ENCODE measurements around the gene FMNL2.

The FMNL2 gene

DNA sequence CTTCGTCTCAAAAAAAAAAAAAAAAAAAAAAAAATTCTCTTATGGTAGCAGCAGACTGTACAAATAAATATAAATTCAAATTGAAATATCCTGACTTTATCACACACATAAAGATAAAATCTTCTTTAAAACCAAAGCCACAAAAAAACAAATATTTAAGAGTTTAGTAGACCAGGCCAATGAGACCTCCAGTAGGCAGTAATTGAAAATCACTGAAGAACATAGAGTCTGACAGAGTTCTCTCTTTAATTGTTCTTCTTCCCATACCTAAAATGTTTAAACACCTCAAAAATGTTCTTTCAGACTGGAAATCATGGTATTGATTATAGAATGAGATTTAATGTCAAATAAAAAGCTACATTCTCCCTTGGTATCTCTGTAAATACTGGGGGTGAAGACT is 361.5 kb downstream of the FMNL2 start:
- TF ChIP-seq ZNF565 (CRISPR knock-in tag; conservative IDR thresholded peaks at IDR 0.05; ENCODE audit: low read depth) (no peak), ISL1 (CRISPR knock-in tag; IDR thresholded peaks at IDR 0.05) (no peak), TOX (CRISPR knock-in tag; IDR thresholded peaks at IDR 0.05; ENCODE audit: borderline replicate concordance) (no peak), ZNF8 (CRISPR knock-in tag; IDR thresholded peaks at IDR 0.05) (no peak), ZC3H10 (CRISPR knock-in tag; IDR thresholded peaks at IDR 0.05) (no peak), BACH2 (CRISPR knock-in tag; IDR thresholded peaks at IDR 0.05; ENCODE audit: borderline replicate concordance) (no peak), SNAI2 (CRISPR knock-in tag; IDR thresholded peaks at IDR 0.05) (no peak), CSDC2 (CRISPR knock-in tag; IDR thresholded peaks at IDR 0.05) (no peak), GLIS3 (CRISPR knock-in tag; IDR thresholded peaks at IDR 0.05) (no peak), ESRRG (CRISPR knock-in tag; IDR thresholded peaks at IDR 0.05) (no peak), RARB (CRISPR knock-in tag; IDR thresholded peaks at IDR 0.05) (no peak), OSR1 (CRISPR knock-in tag; IDR thresholded peaks at IDR 0.05) (no peak), TCF4 (CRISPR knock-in tag; IDR thresholded peaks at IDR 0.05; ENCODE audit: borderline replicate concordance) (no peak), PPARA (CRISPR knock-in tag; IDR thresholded peaks at IDR 0.05; ENCODE audit: borderline replicate concordance) (no peak), POU6F1 (CRISPR knock-in tag; IDR thresholded peaks at IDR 0.05; ENCODE audit: borderline replicate concordance, low read depth) (no peak), ARNTL (CRISPR knock-in tag; IDR thresholded peaks at IDR 0.05; ENCODE audit: borderline replicate concordance, low read depth) (no peak)
- TF ChIP-seq, protein P1, sequence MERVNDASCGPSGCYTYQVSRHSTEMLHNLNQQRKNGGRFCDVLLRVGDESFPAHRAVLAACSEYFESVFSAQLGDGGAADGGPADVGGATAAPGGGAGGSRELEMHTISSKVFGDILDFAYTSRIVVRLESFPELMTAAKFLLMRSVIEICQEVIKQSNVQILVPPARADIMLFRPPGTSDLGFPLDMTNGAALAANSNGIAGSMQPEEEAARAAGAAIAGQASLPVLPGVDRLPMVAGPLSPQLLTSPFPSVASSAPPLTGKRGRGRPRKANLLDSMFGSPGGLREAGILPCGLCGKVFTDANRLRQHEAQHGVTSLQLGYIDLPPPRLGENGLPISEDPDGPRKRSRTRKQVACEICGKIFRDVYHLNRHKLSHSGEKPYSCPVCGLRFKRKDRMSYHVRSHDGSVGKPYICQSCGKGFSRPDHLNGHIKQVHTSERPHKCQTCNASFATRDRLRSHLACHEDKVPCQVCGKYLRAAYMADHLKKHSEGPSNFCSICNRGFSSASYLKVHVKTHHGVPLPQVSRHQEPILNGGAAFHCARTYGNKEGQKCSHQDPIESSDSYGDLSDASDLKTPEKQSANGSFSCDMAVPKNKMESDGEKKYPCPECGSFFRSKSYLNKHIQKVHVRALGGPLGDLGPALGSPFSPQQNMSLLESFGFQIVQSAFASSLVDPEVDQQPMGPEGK (CRISPR knock-in tag; IDR thresholded peaks at IDR 0.05; ENCODE audit: borderline replicate concordance), result no peak
- TF ChIP-seq, protein P2, sequence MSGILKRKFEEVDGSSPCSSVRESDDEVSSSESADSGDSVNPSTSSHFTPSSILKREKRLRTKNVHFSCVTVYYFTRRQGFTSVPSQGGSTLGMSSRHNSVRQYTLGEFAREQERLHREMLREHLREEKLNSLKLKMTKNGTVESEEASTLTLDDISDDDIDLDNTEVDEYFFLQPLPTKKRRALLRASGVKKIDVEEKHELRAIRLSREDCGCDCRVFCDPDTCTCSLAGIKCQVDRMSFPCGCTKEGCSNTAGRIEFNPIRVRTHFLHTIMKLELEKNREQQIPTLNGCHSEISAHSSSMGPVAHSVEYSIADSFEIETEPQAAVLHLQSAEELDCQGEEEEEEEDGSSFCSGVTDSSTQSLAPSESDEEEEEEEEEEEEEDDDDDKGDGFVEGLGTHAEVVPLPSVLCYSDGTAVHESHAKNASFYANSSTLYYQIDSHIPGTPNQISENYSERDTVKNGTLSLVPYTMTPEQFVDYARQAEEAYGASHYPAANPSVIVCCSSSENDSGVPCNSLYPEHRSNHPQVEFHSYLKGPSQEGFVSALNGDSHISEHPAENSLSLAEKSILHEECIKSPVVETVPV (CRISPR knock-in tag; IDR thresholded peaks at IDR 0.05), result no peak
- TF ChIP-seq, protein P3, sequence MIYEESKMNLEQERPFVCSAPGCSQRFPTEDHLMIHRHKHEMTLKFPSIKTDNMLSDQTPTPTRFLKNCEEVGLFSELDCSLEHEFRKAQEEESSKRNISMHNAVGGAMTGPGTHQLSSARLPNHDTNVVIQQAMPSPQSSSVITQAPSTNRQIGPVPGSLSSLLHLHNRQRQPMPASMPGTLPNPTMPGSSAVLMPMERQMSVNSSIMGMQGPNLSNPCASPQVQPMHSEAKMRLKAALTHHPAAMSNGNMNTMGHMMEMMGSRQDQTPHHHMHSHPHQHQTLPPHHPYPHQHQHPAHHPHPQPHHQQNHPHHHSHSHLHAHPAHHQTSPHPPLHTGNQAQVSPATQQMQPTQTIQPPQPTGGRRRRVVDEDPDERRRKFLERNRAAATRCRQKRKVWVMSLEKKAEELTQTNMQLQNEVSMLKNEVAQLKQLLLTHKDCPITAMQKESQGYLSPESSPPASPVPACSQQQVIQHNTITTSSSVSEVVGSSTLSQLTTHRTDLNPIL (CRISPR knock-in tag; IDR thresholded peaks at IDR 0.05; ENCODE audit: low read depth), result no peak
- TF ChIP-seq, protein P4, sequence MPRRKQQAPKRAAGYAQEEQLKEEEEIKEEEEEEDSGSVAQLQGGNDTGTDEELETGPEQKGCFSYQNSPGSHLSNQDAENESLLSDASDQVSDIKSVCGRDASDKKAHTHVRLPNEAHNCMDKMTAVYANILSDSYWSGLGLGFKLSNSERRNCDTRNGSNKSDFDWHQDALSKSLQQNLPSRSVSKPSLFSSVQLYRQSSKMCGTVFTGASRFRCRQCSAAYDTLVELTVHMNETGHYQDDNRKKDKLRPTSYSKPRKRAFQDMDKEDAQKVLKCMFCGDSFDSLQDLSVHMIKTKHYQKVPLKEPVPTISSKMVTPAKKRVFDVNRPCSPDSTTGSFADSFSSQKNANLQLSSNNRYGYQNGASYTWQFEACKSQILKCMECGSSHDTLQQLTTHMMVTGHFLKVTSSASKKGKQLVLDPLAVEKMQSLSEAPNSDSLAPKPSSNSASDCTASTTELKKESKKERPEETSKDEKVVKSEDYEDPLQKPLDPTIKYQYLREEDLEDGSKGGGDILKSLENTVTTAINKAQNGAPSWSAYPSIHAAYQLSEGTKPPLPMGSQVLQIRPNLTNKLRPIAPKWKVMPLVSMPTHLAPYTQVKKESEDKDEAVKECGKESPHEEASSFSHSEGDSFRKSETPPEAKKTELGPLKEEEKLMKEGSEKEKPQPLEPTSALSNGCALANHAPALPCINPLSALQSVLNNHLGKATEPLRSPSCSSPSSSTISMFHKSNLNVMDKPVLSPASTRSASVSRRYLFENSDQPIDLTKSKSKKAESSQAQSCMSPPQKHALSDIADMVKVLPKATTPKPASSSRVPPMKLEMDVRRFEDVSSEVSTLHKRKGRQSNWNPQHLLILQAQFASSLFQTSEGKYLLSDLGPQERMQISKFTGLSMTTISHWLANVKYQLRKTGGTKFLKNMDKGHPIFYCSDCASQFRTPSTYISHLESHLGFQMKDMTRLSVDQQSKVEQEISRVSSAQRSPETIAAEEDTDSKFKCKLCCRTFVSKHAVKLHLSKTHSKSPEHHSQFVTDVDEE (CRISPR knock-in tag; IDR thresholded peaks at IDR 0.05), result no peak
- no peak; the same call in 2 of the 3 replicates for ATAC-seq
